ENCODE results near the gene LRP1B. TPM values are rescaled to one million over a fixed set of nuclear protein-coding genes. Genes with fewer than 3 reads are reported as not detected.
"Not testable (repeated sequence)": the region's sequence is repeated elsewhere in the genome, so short reads cannot be mapped to it uniquely, and the experiment has no call there.

The LRP1B gene
- total RNA-seq, 1 donor from 2014 or later: 0.25 TPM

DNA sequence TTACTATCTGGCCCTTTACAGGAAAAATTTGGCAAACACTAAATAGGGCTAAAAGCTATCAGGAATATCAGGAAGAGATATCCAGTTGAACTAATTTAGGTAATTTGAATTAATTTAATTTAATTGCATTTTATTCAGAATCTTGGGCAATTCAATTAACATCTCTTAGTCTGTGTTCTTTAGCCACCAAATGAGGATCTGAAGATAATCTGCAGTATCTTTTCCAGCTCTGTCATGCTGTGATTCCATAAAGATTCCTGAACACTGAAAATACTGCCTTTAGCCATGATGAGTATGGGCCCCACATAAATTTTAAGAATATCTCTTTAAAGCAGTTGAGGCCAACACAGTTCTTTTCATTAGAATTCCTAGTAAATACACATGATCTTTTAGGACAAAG lies 1679.5 kb downstream of the LRP1B start:
- peaks cover 11% of the 10 kb centered on the region for H3K4me1 Mint-ChIP-seq (ENCODE audit: low read depth)
- no peaks in the 10 kb centered on the region for H3K36me3 Mint-ChIP-seq (ENCODE audit: low read depth)
- H3K27me3 Mint-ChIP-seq (ENCODE audit: low read depth): no peaks in the 10 kb centered on the region
- no peak overlapping the region for H3K4me3 Mint-ChIP-seq (ENCODE audit: unreplicated experiment)
- no peaks in the 10 kb centered on the region for H3K9me3 Mint-ChIP-seq (ENCODE audit: low read depth)
- DNase-seq (ENCODE audit: low spot score): no peak
- no peak overlapping the region for H3K27ac Mint-ChIP-seq (ENCODE audit: unreplicated experiment)
- TF ChIP-seq, protein P1, sequence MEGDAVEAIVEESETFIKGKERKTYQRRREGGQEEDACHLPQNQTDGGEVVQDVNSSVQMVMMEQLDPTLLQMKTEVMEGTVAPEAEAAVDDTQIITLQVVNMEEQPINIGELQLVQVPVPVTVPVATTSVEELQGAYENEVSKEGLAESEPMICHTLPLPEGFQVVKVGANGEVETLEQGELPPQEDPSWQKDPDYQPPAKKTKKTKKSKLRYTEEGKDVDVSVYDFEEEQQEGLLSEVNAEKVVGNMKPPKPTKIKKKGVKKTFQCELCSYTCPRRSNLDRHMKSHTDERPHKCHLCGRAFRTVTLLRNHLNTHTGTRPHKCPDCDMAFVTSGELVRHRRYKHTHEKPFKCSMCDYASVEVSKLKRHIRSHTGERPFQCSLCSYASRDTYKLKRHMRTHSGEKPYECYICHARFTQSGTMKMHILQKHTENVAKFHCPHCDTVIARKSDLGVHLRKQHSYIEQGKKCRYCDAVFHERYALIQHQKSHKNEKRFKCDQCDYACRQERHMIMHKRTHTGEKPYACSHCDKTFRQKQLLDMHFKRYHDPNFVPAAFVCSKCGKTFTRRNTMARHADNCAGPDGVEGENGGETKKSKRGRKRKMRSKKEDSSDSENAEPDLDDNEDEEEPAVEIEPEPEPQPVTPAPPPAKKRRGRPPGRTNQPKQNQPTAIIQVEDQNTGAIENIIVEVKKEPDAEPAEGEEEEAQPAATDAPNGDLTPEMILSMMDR (IDR thresholded peaks at IDR 0.05): no peak

DNA sequence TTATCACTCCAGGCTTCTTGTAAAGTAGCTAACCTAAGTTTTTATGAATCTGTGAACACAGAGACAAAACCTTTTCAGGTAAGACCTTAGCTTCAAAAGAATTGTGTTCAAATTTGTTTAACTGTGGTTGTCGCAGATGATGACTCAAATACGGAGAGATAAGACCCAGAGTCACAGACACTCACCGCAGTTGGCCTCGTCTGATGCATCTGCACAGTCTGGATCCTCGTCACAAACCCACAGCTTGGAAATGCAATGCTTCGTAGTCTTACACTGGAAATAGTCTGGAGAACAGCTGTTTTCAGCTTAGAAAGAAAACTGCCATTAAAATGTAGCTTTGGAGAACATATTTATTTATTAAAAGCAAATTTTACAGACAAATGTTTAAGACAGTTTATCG lies 1688.5 kb downstream of the LRP1B start:
- DNase-seq (ENCODE audit: low spot score): no peak
- Mint-ChIP-seq H3K27ac (ENCODE audit: unreplicated experiment) (no peak overlapping the region), H3K9me3 (ENCODE audit: low read depth) (no peaks in the 10 kb centered on the region), H3K4me3 (ENCODE audit: unreplicated experiment) (no peak overlapping the region), H3K27me3 (ENCODE audit: low read depth) (peaks cover 4% of the 10 kb centered on the region), H3K4me1 (ENCODE audit: low read depth) (no peaks in the 10 kb centered on the region), H3K36me3 (ENCODE audit: low read depth) (no peaks in the 10 kb centered on the region)
- TF ChIP-seq, protein P1 (IDR thresholded peaks at IDR 0.05): no peak

DNA sequence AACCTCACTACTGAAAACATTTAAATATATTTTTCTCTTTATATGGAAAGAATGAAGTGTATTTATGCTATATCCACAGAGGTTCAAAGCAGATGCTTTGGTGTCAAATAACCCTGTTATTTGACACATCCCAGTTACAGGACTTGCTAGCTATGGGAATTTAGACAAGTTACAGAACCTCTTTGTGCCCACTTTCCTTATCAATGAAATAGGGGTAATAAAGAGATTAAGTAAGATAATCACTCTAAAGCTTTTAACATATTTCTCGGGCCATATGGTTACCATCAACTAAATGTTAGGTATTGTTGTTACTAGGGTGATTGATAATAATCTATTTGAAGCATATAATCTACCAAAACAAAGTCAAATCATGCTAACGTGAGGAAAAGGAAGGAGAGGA lies 1690.0 kb downstream of the LRP1B start:
- peaks cover 5% of the 10 kb centered on the region for H3K27me3 Mint-ChIP-seq (ENCODE audit: low read depth)
- H3K4me3 Mint-ChIP-seq (ENCODE audit: unreplicated experiment): no peak overlapping the region
- H3K4me1 Mint-ChIP-seq (ENCODE audit: low read depth): no peaks in the 10 kb centered on the region
- no peak for DNase-seq (ENCODE audit: low spot score)
- H3K9me3 Mint-ChIP-seq (ENCODE audit: low read depth): no peaks in the 10 kb centered on the region
- H3K27ac Mint-ChIP-seq (ENCODE audit: unreplicated experiment): no peak overlapping the region
- TF ChIP-seq, protein P1 (IDR thresholded peaks at IDR 0.05): no peak
- H3K36me3 Mint-ChIP-seq (ENCODE audit: low read depth): no peaks in the 10 kb centered on the region

DNA sequence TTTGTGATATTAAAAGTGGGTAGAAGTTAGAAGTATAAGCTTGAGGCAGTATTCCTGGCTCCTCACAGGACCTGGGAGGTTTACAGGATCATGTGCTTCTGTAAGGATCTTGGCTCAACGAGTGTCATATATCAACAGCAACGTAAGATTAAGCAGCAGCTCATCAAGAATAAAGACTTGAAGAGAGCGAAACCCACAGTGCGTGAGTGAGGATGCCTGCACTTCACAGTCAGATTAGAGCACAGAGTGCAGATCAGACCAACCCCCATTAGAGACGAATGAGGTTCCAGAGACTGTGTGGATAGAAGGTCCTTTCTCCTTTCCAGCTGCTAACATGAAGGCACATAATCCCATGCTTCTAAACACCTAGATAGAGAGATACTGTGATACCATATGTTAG lies 1693.9 kb downstream of the LRP1B start:
- Mint-ChIP-seq H3K27me3 (ENCODE audit: low read depth) (peaks cover 6% of the 10 kb centered on the region), H3K36me3 (ENCODE audit: low read depth) (no peaks in the 10 kb centered on the region), H3K4me1 (ENCODE audit: low read depth) (no peaks in the 10 kb centered on the region), H3K9me3 (ENCODE audit: low read depth) (no peaks in the 10 kb centered on the region), H3K4me3 (ENCODE audit: unreplicated experiment) (no peak overlapping the region), H3K27ac (ENCODE audit: unreplicated experiment) (no peak overlapping the region)
- TF ChIP-seq, protein P1 (IDR thresholded peaks at IDR 0.05): no peak
- no peak for DNase-seq (ENCODE audit: low spot score)

DNA sequence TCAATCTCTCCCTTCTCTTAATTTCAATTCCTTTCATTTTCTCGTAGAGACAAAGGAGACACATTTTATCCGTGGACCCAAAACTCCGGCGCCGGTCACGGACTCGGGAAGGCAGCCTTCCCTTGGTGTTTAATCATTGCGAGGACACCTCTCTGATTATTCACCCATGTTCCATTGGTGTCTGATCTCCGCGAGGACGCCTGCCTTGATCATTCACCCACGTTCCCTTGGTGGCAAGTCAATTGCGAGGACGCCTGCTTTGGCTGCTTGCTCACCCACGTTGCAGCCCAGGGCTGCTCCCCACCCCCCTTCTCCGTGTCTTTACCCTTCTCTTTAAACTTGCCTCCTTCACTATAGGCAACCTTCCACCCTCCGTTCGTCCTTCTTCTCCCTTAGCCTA lies 1703.8 kb downstream of the LRP1B start:
- not testable (repeated sequence) for H3K27me3 Mint-ChIP-seq (ENCODE audit: low read depth); H3K9me3 Mint-ChIP-seq (ENCODE audit: low read depth); H3K4me1 Mint-ChIP-seq (ENCODE audit: low read depth); H3K27ac Mint-ChIP-seq (ENCODE audit: unreplicated experiment); H3K4me3 Mint-ChIP-seq (ENCODE audit: unreplicated experiment); H3K36me3 Mint-ChIP-seq (ENCODE audit: low read depth)
- DNase-seq (ENCODE audit: low spot score): peak; percentile 59

DNA sequence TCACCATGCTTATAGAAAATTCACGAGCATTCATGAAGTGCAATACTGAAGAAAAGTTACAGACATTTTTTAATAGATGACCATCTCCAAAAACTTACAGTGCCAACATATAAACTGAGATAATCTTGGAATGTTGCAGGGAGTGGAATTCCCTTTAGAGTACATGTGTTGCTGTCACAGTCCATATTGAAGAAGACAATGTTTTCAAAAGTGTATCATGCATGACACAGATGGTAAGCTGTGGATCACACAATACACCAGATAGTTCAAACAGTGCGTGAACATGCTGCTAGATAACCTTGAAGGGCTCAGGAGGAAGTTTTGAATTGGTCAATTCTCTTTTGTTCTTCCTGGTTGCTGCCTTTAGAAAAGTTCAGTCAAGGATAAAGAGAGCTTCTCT lies 1706.3 kb downstream of the LRP1B start:
- Mint-ChIP-seq H3K27ac (ENCODE audit: unreplicated experiment) (no peak overlapping the region), H3K4me1 (ENCODE audit: low read depth) (no peaks in the 10 kb centered on the region), H3K27me3 (ENCODE audit: low read depth) (no peaks in the 10 kb centered on the region), H3K36me3 (ENCODE audit: low read depth) (no peaks in the 10 kb centered on the region), H3K9me3 (ENCODE audit: low read depth) (no peaks in the 10 kb centered on the region), H3K4me3 (ENCODE audit: unreplicated experiment) (no peak overlapping the region)
- DNase-seq (ENCODE audit: low spot score): no peak
- TF ChIP-seq, protein P1 (IDR thresholded peaks at IDR 0.05): no peak
